Measurements from ENCODE around the gene SAMD11. TPM values are rescaled to one million over a fixed set of nuclear protein-coding genes. Genes with fewer than 3 reads are reported as not detected.

The SAMD11 gene
- total RNA-seq, 1 experiment from 2014 or later, result 256 TPM

- DNase-seq (ENCODE audit: low read depth in 1 of 2, low spot score in 2 of 2), result peak in 1 of 2 experiments; percentile 28
- Histone ChIP-seq H3K9me3 (replicated peaks) (no peaks in the 10 kb centered on the region), H3K4me3 (no peak overlapping the region), H3K4me1 (replicated peaks) (peaks cover 30% of the 10 kb centered on the region), H3K27me3 (replicated peaks) (no peaks in the 10 kb centered on the region), H3K36me3 (no peaks in the 10 kb centered on the region), H3K27ac (no peak overlapping the region)
Observed at GRCh38 chr1:908661-909060, 15.1 kb upstream of the SAMD11 start.

- no peak for DNase-seq (ENCODE audit: low read depth in 1 of 2, low spot score in 2 of 2)
- no peak overlapping the region for H3K4me3 ChIP-seq
- peaks cover 4% of the 10 kb centered on the region; the same call in 1 of the 2 replicates for H3K27me3 ChIP-seq (replicated peaks)
- H3K9me3 ChIP-seq (replicated peaks), result no peaks in the 10 kb centered on the region
- no peaks in the 10 kb centered on the region for H3K36me3 ChIP-seq
- no peak overlapping the region for H3K27ac ChIP-seq
- H3K4me1 ChIP-seq (replicated peaks), result peaks cover 30% of the 10 kb centered on the region
Observed at GRCh38 chr1:909861-910310, 13.8 kb upstream of the SAMD11 start.

- Histone ChIP-seq H3K4me1 (replicated peaks) (peaks cover 26% of the 10 kb centered on the region), H3K9me3 (replicated peaks) (no peaks in the 10 kb centered on the region), H3K27ac (no peak overlapping the region), H3K4me3 (no peak overlapping the region), H3K27me3 (replicated peaks) (peaks cover 9% of the 10 kb centered on the region), H3K36me3 (no peaks in the 10 kb centered on the region)
- peak; percentile 29 to 44 for DNase-seq (ENCODE audit: low read depth in 1 of 2, low spot score in 2 of 2)
Observed at GRCh38 chr1:910311-910880, 13.3 kb upstream of the SAMD11 start.

- Histone ChIP-seq H3K27ac (no peak overlapping the region), H3K4me3 (no peak overlapping the region), H3K4me1 (replicated peaks) (peaks cover 25% of the 10 kb centered on the region), H3K9me3 (replicated peaks) (no peaks in the 10 kb centered on the region), H3K36me3 (no peaks in the 10 kb centered on the region), H3K27me3 (replicated peaks) (peaks cover 16% of the 10 kb centered on the region)
- DNase-seq (ENCODE audit: low read depth in 1 of 2, low spot score in 2 of 2), result peak; percentile 6 to 47
Observed at GRCh38 chr1:910881-911721, 12.6 kb upstream of the SAMD11 start.

- Histone ChIP-seq H3K27ac (no peak overlapping the region), H3K27me3 (replicated peaks) (peaks cover 26% of the 10 kb centered on the region), H3K36me3 (no peaks in the 10 kb centered on the region), H3K4me3 (no peak overlapping the region), H3K9me3 (replicated peaks) (no peaks in the 10 kb centered on the region), H3K4me1 (replicated peaks) (peaks cover 15% of the 10 kb centered on the region)
- DNase-seq (ENCODE audit: low read depth in 1 of 2, low spot score in 2 of 2), result peak in 1 of 2 experiments; percentile 22
Observed at GRCh38 chr1:911875-912739, 11.6 kb upstream of the SAMD11 start.

GRCh38 chr1:912740-913301, 10.9 kb upstream of the SAMD11 start:
- DNase-seq (ENCODE audit: low read depth in 1 of 2, low spot score in 2 of 2), result no peak
- H3K27me3 ChIP-seq (replicated peaks), result peaks cover 33% of the 10 kb centered on the region
- H3K4me1 ChIP-seq (replicated peaks), result peaks cover 15% of the 10 kb centered on the region
- no peak overlapping the region for H3K27ac ChIP-seq
- H3K4me3 ChIP-seq, result no peak overlapping the region
- H3K9me3 ChIP-seq (replicated peaks), result no peaks in the 10 kb centered on the region; the same call in 1 of the 2 replicates
- H3K36me3 ChIP-seq, result no peaks in the 10 kb centered on the region

GRCh38 chr1:913491-914130, 10.1 kb upstream of the SAMD11 start:
- peaks cover 41% of the 10 kb centered on the region for H3K27me3 ChIP-seq (replicated peaks)

GRCh38 chr1:914131-914890, 9.4 kb upstream of the SAMD11 start:
- no peak for DNase-seq (ENCODE audit: low read depth in 1 of 2, low spot score in 2 of 2)
- H3K4me3 ChIP-seq, result no peak overlapping the region
- H3K4me1 ChIP-seq (replicated peaks), result peaks cover 15% of the 10 kb centered on the region
- H3K27me3 ChIP-seq (replicated peaks), result peaks cover 42% of the 10 kb centered on the region
- H3K27ac ChIP-seq, result no peak overlapping the region
- no peaks in the 10 kb centered on the region; the same call in 1 of the 2 replicates for H3K9me3 ChIP-seq (replicated peaks)
- no peaks in the 10 kb centered on the region for H3K36me3 ChIP-seq

More at GRCh38 chr1:913491-914130, 10.1 kb upstream of the SAMD11 start:
- peaks cover 15% of the 10 kb centered on the region for H3K4me1 ChIP-seq (replicated peaks)
- H3K27ac ChIP-seq, result no peak overlapping the region
- H3K4me3 ChIP-seq, result no peak overlapping the region
- no peaks in the 10 kb centered on the region for H3K36me3 ChIP-seq
- no peaks in the 10 kb centered on the region; the same call in 1 of the 2 replicates for H3K9me3 ChIP-seq (replicated peaks)
- no peak for DNase-seq (ENCODE audit: low read depth in 1 of 2, low spot score in 2 of 2)

- Histone ChIP-seq H3K27me3 (replicated peaks) (peaks cover 42% of the 10 kb centered on the region), H3K4me3 (no peak overlapping the region), H3K9me3 (replicated peaks) (no peaks in the 10 kb centered on the region; the same call in 1 of the 2 replicates), H3K27ac (no peak overlapping the region), H3K4me1 (replicated peaks) (peaks cover 16% of the 10 kb centered on the region), H3K36me3 (no peaks in the 10 kb centered on the region)
- DNase-seq (ENCODE audit: low read depth in 1 of 2, low spot score in 2 of 2), result no peak
Observed at GRCh38 chr1:914891-915280, 8.8 kb upstream of the SAMD11 start.

GRCh38 chr1:915295-916172, 8.2 kb upstream of the SAMD11 start:
- DNase-seq (ENCODE audit: low read depth in 1 of 2, low spot score in 2 of 2), result no peak
- Histone ChIP-seq H3K4me3 (no peak overlapping the region), H3K27me3 (replicated peaks) (peaks cover 42% of the 10 kb centered on the region), H3K27ac (no peak overlapping the region), H3K36me3 (no peaks in the 10 kb centered on the region), H3K9me3 (replicated peaks) (no peaks in the 10 kb centered on the region; the same call in 1 of the 2 replicates), H3K4me1 (replicated peaks) (peaks cover 16% of the 10 kb centered on the region)

- no peak overlapping the region for H3K4me3 ChIP-seq
- peak in 1 of 2 experiments; percentile 19 for DNase-seq (ENCODE audit: low read depth in 1 of 2, low spot score in 2 of 2)
- peaks cover 16% of the 10 kb centered on the region for H3K4me1 ChIP-seq (replicated peaks)
- H3K9me3 ChIP-seq (replicated peaks), result no peaks in the 10 kb centered on the region; the same call in 1 of the 2 replicates
- peaks cover 3% of the 10 kb centered on the region; the same call in 1 of the 2 replicates for H3K36me3 ChIP-seq
- H3K27ac ChIP-seq, result no peak overlapping the region
- peaks cover 42% of the 10 kb centered on the region for H3K27me3 ChIP-seq (replicated peaks)
Observed at GRCh38 chr1:916173-917075, 7.3 kb upstream of the SAMD11 start.

All from SJSA1 (cell line).